H1 (cell line): Measurements from ENCODE around the gene PRKN. TPM values are rescaled to one million over a fixed set of nuclear protein-coding genes. Genes with fewer than 3 reads are reported as not detected.

Experiments used
- CTCF ChIA-PET: fragments of 300-600 bp; sonication (Branson Sonifier 250); formaldehyde crosslinking; loops from one replicate; lab custom pipeline; 2021; ENCODE audit not compliant: partially characterized antibody; lab: Charles Lee
- POLR2A ChIA-PET: fragments of 300-600 bp; sonication (Branson Sonifier 250); formaldehyde crosslinking; loops from one replicate; lab custom pipeline; 2021; ENCODE audit warnings: inconsistent platforms; ENCODE audit not compliant: partially characterized antibody; lab: Charles Lee
- DNase-seq, 2 experiments: peaks; one replicate each; pipeline versions ENCODE4 v3.0.0 to v3.0.0-alpha.2; 2010 to 2022; ENCODE audit warnings: low spot score in 2 of 2, low read depth in 1 of 2, mixed read lengths in 1 of 2
- FAIRE-seq: peaks from 2 replicates; lab custom pipeline; 2011; peaks lifted over from hg19 to GRCh38; lab: Jason Lieb, UNC
- H2AFZ ChIP-seq: 2 replicates; pipeline ENCODE4 v1.8.1; 2012; ENCODE audit warnings: low read length, inconsistent platforms
- H2AK5ac ChIP-seq: 2 replicates; pipeline ENCODE4 v1.6.1; 2013; ENCODE audit warnings: low read depth, low read length
- H2BK120ac ChIP-seq: replicated peaks from 2 replicates; pipeline ENCODE3; 2013; ENCODE audit warnings: low read depth, low read length, inconsistent platforms
- H2BK12ac ChIP-seq: 2 replicates; pipeline ENCODE4 v1.6.1; 2013; ENCODE audit warnings: low read depth, low read length
- H2BK15ac ChIP-seq: 2 replicates; pipeline ENCODE4 v1.6.1; 2013; ENCODE audit warnings: low read length
- H2BK20ac ChIP-seq: 2 replicates; pipeline ENCODE4 v1.6.1; 2013; ENCODE audit warnings: low read length
- H2BK5ac ChIP-seq: 2 replicates; pipeline ENCODE4 v1.6.1; 2013; ENCODE audit warnings: low read depth, low read length
- H3K14ac ChIP-seq: 2 replicates; pipeline ENCODE4 v1.6.1; 2013; ENCODE audit warnings: inconsistent platforms; ENCODE audit not compliant: insufficient read length
- H3K18ac ChIP-seq: 2 replicates; pipeline ENCODE4 v1.6.1; 2013; ENCODE audit warnings: low read length; ENCODE audit errors: extremely low read depth
- H3K23ac ChIP-seq: 2 replicates; pipeline ENCODE4 v1.6.1; 2013; ENCODE audit warnings: inconsistent platforms; ENCODE audit not compliant: insufficient read length
- H3K23me2 ChIP-seq: 2 replicates; pipeline ENCODE4 v1.6.1; 2013; ENCODE audit warnings: low read depth, low read length
- H3K27ac ChIP-seq: 2 replicates; pipeline ENCODE4 v1.6.1; 2011; ENCODE audit warnings: low read depth, low read length, inconsistent platforms
- H3K27me3 ChIP-seq, 4 experiments: replicated peaks in 1 of 4; 1 replicate in 1 of 4; 2 replicates in 3 of 4; pipeline versions ENCODE4 v1.6.1 to v1.8.1; 2011 to 2013; ENCODE audit warnings: low read length in 3 of 4, mild to moderate bottlenecking in 3 of 4, inconsistent platforms in 2 of 4, mixed read lengths in 2 of 4, moderate library complexity in 1 of 4; ENCODE audit not compliant: control insufficient read depth in 3 of 4, insufficient read depth in 3 of 4; ENCODE audit errors: extremely low read depth in 1 of 4
- H3K36me3 ChIP-seq, 4 experiments: 2 replicates each; pipeline versions ENCODE4 v1.6.1 to v1.8.1; 2011 to 2013; ENCODE audit warnings: mild to moderate bottlenecking in 4 of 4, low read length in 3 of 4, moderate library complexity in 2 of 4, control low read depth in 1 of 4, inconsistent platforms in 1 of 4; ENCODE audit not compliant: insufficient read depth in 4 of 4, control insufficient read depth in 2 of 4
- H3K4ac ChIP-seq: replicated peaks from 2 replicates; pipeline ENCODE3; 2013; ENCODE audit warnings: low read length, low read depth, mixed read lengths, inconsistent platforms; ENCODE audit not compliant: insufficient read length
- H3K4me1 ChIP-seq, 4 experiments: replicated peaks in 1 of 4; 1 replicate in 1 of 4; 2 replicates in 3 of 4; pipeline versions ENCODE4 v1.6.1 to v1.8.1; 2011 to 2013; ENCODE audit warnings: low read length in 3 of 4, inconsistent platforms in 2 of 4, mixed read lengths in 1 of 4; ENCODE audit not compliant: insufficient read depth in 4 of 4, control insufficient read depth in 3 of 4
- H3K4me2 ChIP-seq, 2 experiments: 2 replicates each; pipeline versions ENCODE4 v1.6.1 to v1.8.1; 2011 to 2013; ENCODE audit warnings: low read depth in 2 of 2, low read length in 2 of 2, control low read depth in 1 of 2, inconsistent platforms in 1 of 2, mild to moderate bottlenecking in 1 of 2; ENCODE audit not compliant: insufficient read depth in 1 of 2
- H3K4me3 ChIP-seq, 4 experiments: fragments of 200-600, 300-600 bp in 1 of 4; sonication (generic), shearing (Covaris generic), sonication (Bioruptor Twin) in 1 of 4; 2 replicates each; pipeline versions ENCODE4 v1.5.1 to v1.8.1; 2011 to 2016; ENCODE audit warnings: low read length in 4 of 4, low read depth in 3 of 4, control low read depth in 2 of 4, inconsistent platforms in 2 of 4, mild to moderate bottlenecking in 2 of 4, mixed read lengths in 1 of 4, moderate library complexity in 1 of 4; ENCODE audit not compliant: insufficient read depth in 2 of 4; ENCODE audit errors: extremely low read depth in 1 of 4
- H3K56ac ChIP-seq: replicated peaks from 2 replicates; pipeline ENCODE3; 2013; ENCODE audit warnings: low read depth, mild to moderate bottlenecking, mixed read lengths, low read length, inconsistent platforms; ENCODE audit not compliant: insufficient read length
- H3K79me1 ChIP-seq: 2 replicates; pipeline ENCODE4 v1.6.1; 2013; ENCODE audit warnings: low read depth, low read length, control low read depth
- H3K79me2 ChIP-seq, 2 experiments: 2 replicates each; pipeline versions ENCODE4 v1.6.1 to v1.8.1; 2012 to 2013; ENCODE audit warnings: low read length in 2 of 2, mild to moderate bottlenecking in 2 of 2, inconsistent platforms in 1 of 2; ENCODE audit not compliant: insufficient read depth in 2 of 2, control insufficient read depth in 1 of 2
- H3K9ac ChIP-seq, 4 experiments: replicated peaks in 1 of 4; 1 replicate in 1 of 4; 2 replicates in 3 of 4; pipeline versions ENCODE4 v1.6.1 to v1.8.1; 2011 to 2013; ENCODE audit warnings: low read depth in 3 of 4, low read length in 3 of 4, control low read depth in 2 of 4, mild to moderate bottlenecking in 2 of 4, moderate library complexity in 2 of 4, inconsistent platforms in 1 of 4; ENCODE audit errors: extremely low read depth in 1 of 4
- H3K9me3 ChIP-seq, 2 experiments: 2 replicates each; pipeline versions ENCODE4 v1.6.1 to v1.8.1; 2012 to 2013; ENCODE audit warnings: mild to moderate bottlenecking in 2 of 2, moderate library complexity in 2 of 2, control low read depth in 1 of 2, inconsistent platforms in 1 of 2, low read depth in 1 of 2, low read length in 1 of 2, mixed read lengths in 1 of 2; ENCODE audit not compliant: insufficient read depth in 2 of 2
- H4K20me1 ChIP-seq, 2 experiments: replicated peaks in 1 of 2; 2 replicates each; pipeline versions ENCODE3 to v1.8.1; 2011 to 2013; ENCODE audit warnings: inconsistent platforms in 2 of 2, low read length in 2 of 2, mild to moderate bottlenecking in 1 of 2; ENCODE audit not compliant: insufficient read depth in 2 of 2, control insufficient read depth in 1 of 2
- H4K5ac ChIP-seq: 2 replicates; pipeline ENCODE4 v1.6.1; 2013; ENCODE audit warnings: low read length, low read depth, mixed read lengths, inconsistent platforms; ENCODE audit not compliant: insufficient read length
- H4K8ac ChIP-seq: 2 replicates; pipeline ENCODE4 v1.8.0; 2013; ENCODE audit warnings: mild to moderate bottlenecking, moderate library complexity, low read length, inconsistent platforms; ENCODE audit not compliant: insufficient read depth; ENCODE audit errors: extremely low read depth
- H4K91ac ChIP-seq: replicated peaks from 2 replicates; pipeline ENCODE3; 2013; ENCODE audit warnings: low read length, mixed read lengths, inconsistent platforms; ENCODE audit not compliant: insufficient read length
- CREB1 ChIP-seq: IDR thresholded peaks from 2 replicates; pipeline ENCODE4 v1.6.1; 2012; ENCODE audit warnings: inconsistent platforms
- CTBP2 ChIP-seq: IDR thresholded peaks from 2 replicates; pipeline ENCODE4 v1.7.0; 2011; ENCODE audit warnings: borderline replicate concordance, mild to moderate bottlenecking, moderate library complexity, mixed read lengths, low read length; ENCODE audit not compliant: insufficient read depth, insufficient read length
- HDAC2 ChIP-seq, 2 experiments: fragments of 300-600 bp in 1 of 2; sonication (generic) in 1 of 2; IDR thresholded peaks; 2 replicates each; pipeline ENCODE4 v1.6.1; 2011 to 2012; ENCODE audit warnings: low read depth in 2 of 2, low read length in 2 of 2, mild to moderate bottlenecking in 2 of 2, moderate library complexity in 2 of 2, borderline replicate concordance in 1 of 2, inconsistent platforms in 1 of 2
- JUN ChIP-seq: IDR thresholded peaks from 2 replicates; pipeline ENCODE4 v1.6.1; 2011; ENCODE audit warnings: low read depth, mild to moderate bottlenecking, improper control_type of control experiment, low read length
- JUND ChIP-seq: IDR thresholded peaks from 2 replicates; pipeline ENCODE4 v1.6.1; 2011; ENCODE audit warnings: mild to moderate bottlenecking, improper control_type of control experiment, low read length
- KDM1A ChIP-seq: fragments of 200-600, 300-600 bp; sonication (generic); IDR thresholded peaks from 2 replicates; pipeline ENCODE4 v1.7.1; 2016; ENCODE audit warnings: mild to moderate bottlenecking, low read length, borderline replicate concordance
- NANOG ChIP-seq: IDR thresholded peaks from 2 replicates; pipeline ENCODE4 v1.6.1; 2011; ENCODE audit warnings: low read length, low read depth, mild to moderate bottlenecking, inconsistent platforms; ENCODE audit not compliant: insufficient read depth, poor library complexity, severe bottlenecking
- NRF1 ChIP-seq: IDR thresholded peaks from 2 replicates; pipeline ENCODE4 v1.6.1; 2011; ENCODE audit warnings: mild to moderate bottlenecking, low read depth, low read length, improper control_type of control experiment
- RAD21 ChIP-seq, 2 experiments: IDR thresholded peaks in 1 of 2; conservative IDR thresholded peaks in 1 of 2; 2 replicates each; pipeline ENCODE4 v1.6.1; 2011; ENCODE audit warnings: low read depth in 2 of 2, low read length in 2 of 2, improper control_type of control experiment in 1 of 2, inconsistent platforms in 1 of 2, mild to moderate bottlenecking in 1 of 2, moderate library complexity in 1 of 2
- RNF2 ChIP-seq: fragments of 200-900, 300-1000 bp; sonication (generic); IDR thresholded peaks from 2 replicates; pipeline ENCODE4 v1.7.1; 2016; ENCODE audit warnings: borderline replicate concordance, low read depth, mild to moderate bottlenecking, antibody characterized with exemption, low read length; ENCODE audit not compliant: poor library complexity, severe bottlenecking; ENCODE audit errors: missing control alignments
- SP1 ChIP-seq: IDR thresholded peaks from 2 replicates; pipeline ENCODE4 v1.6.1; 2011; ENCODE audit warnings: low read depth, low read length
- SP4 ChIP-seq: IDR thresholded peaks from 2 replicates; pipeline ENCODE4 v1.6.1; 2012; ENCODE audit warnings: low read length, inconsistent platforms
- polyA plus RNA-seq, 7 experiments: library from polyadenylated mRNA; depleted of rRNA in 3 of 7; stranded (reverse) in 5 of 7; unstranded in 2 of 7; fragments of >200 nt in 5 of 7; fragments of 200-250 nt in 2 of 7; gene quantifications; 1 replicate in 5 of 7; 2 replicates in 1 of 7; 4 replicates in 1 of 7; pipeline versions ENCODE4 v1.2.1 to v1.2.3, GENCODE V29; 2011 to 2013; ENCODE audit warnings: missing spikeins in 2 of 7, mixed read lengths in 2 of 7
- total RNA-seq: library from RNA; stranded (reverse); fragmentation: NEBNext Ultra II Directional; extraction: Animal tissue kit (Norgen Biotek cat#: 25700); gene quantifications from 2 replicates; pipeline ENCODE4 v1.2.1, GENCODE V29; 2021

The PRKN gene
- total and polyA plus RNA-seq, 2 of the 8 experiments (the other 6 are each of a cell fraction or from before 2014, with no cell fraction given): 0.13 to 0.29 TPM

DNA sequence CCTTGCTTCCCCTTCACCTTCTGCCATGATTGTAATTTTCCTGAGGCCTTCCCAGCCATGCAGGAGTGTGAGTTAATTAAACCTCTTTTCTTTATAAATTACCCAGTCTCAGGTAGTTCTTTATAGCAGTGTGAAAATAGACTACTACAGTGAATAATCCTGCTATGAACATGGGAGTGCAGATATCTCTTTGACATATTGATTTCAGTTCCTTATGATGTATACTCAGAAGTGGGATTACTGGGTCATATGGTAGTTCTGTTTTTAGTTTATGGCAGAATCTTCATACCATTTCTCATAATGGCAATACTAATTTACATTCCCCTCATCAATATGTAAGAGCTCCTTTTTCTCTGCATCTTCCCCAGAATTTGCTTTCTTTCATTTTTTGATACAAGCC lies 26.2 kb upstream of the PRKN start:
- CTCF ChIA-PET: interaction anchor here (1.3 kb wide), 1 partner anchor 154 kb away, joined by 3 read pairs; no protein-coding TSS in a partner anchor
- H3K27ac ChIP-seq: no peak overlapping the region
- no peak overlapping the region for H2BK5ac ChIP-seq

More for the DNA sequence above, 26.2 kb upstream of the PRKN start:
- H3K27me3 ChIP-seq: no peaks in the 10 kb centered on the region
- no peaks in the 10 kb centered on the region for H3K79me2 ChIP-seq
- no peak overlapping the region for H3K23ac ChIP-seq
- no peak overlapping the region for H3K4me3 ChIP-seq
- H3K4me2 ChIP-seq: no peak overlapping the region
- no peaks in the 10 kb centered on the region for H3K23me2 ChIP-seq
- H3K9me3 ChIP-seq: no peaks in the 10 kb centered on the region
- no peak for FAIRE-seq
- DNase-seq: no peak
- no peak overlapping the region for H3K18ac ChIP-seq
- no peak overlapping the region for H4K5ac ChIP-seq
- H3K56ac ChIP-seq: no peak overlapping the region
- no peaks in the 10 kb centered on the region for H3K79me1 ChIP-seq
- no peaks in the 10 kb centered on the region for H3K4me1 ChIP-seq
- no peak overlapping the region for H2BK20ac ChIP-seq
- H3K36me3 ChIP-seq: no peaks in the 10 kb centered on the region
- H3K9ac ChIP-seq: no peak overlapping the region
- no peak overlapping the region for H4K91ac ChIP-seq
- H2BK15ac ChIP-seq: no peak overlapping the region
- no peak overlapping the region for H2AFZ ChIP-seq
- no peak overlapping the region for H3K4ac ChIP-seq
- POLR2A ChIA-PET: interaction anchor here (0.6 kb wide), 1 partner anchor 748 kb away, joined by 4 read pairs; no protein-coding TSS in a partner anchor
- no peak overlapping the region for H2BK12ac ChIP-seq
- TF ChIP-seq NRF1 (no peak), CREB1 (no peak), JUN (no peak), SP1 (no peak), KDM1A (no peak), RNF2 (no peak), CTBP2 (no peak), NANOG (no peak), JUND (no peak), RAD21 (IDR thresholded peaks at IDR 0.05 in 1 of 2, conservative IDR thresholded peaks at IDR 0.05 in 1 of 2; ENCODE audit: low read depth in 2 of 2, low read length in 2 of 2) (no peak), SP4 (no peak), HDAC2 (IDR thresholded peaks at IDR 0.05; ENCODE audit: borderline replicate concordance in 1 of 2, low read depth in 2 of 2, low read length in 2 of 2) (no peak)
- TF ChIP-seq, all 59 proteins: peak for 0
- H2AK5ac ChIP-seq: no peak overlapping the region
- H4K8ac ChIP-seq: no peak overlapping the region
- no peak overlapping the region for H2BK120ac ChIP-seq
- H3K14ac ChIP-seq: no peak overlapping the region
- H4K20me1 ChIP-seq: no peaks in the 10 kb centered on the region
